PC-9 (cell line): ENCODE measurements around the gene HINFP. TPM values are rescaled to one million over a fixed set of nuclear protein-coding genes. Genes with fewer than 3 reads are reported as not detected.

Experiments
- BruUV-seq: library from RNA; stranded (reverse); fragments of 400-500 nt; replicated peaks from 2 replicates; lab custom pipeline; 2021; lab: Mats Ljungman, UMichigan
- CTCF ChIA-PET: fragments of 300-600 bp; sonication (Branson Sonifier 250); formaldehyde crosslinking; loops from one replicate; lab custom pipeline; 2022; ENCODE audit warnings: antibody characterized with exemption; lab: Charles Lee
- POLR2A ChIA-PET: fragments of 300-600 bp; sonication (Branson Sonifier 250); formaldehyde crosslinking; loops from one replicate; lab custom pipeline; 2022; ENCODE audit warnings: antibody characterized with exemption; ENCODE audit not compliant: unreplicated experiment; lab: Charles Lee
- DNase-seq, 2 experiments: peaks; one replicate each; pipeline versions ENCODE4 v3.0.0 to v3.0.0-alpha.2; 2015 to 2022; ENCODE audit warnings: mixed read lengths in 1 of 2
- H2AFZ ChIP-seq: fragments of 200-600 bp; sonication (generic); 2 replicates; pipeline ENCODE4 v1.8.1; 2017; ENCODE audit warnings: antibody characterized with exemption
- H3F3A ChIP-seq: fragments of 200-600 bp; sonication (generic); 2 replicates; pipeline ENCODE4 v1.8.1; 2017; ENCODE audit warnings: antibody characterized with exemption, mild to moderate bottlenecking, low read depth; ENCODE audit not compliant: insufficient read depth
- H3K27ac ChIP-seq: fragments of 200-600 bp; sonication (generic); 2 replicates; pipeline ENCODE4 v1.6.1; 2016; ENCODE audit warnings: mixed run types
- H3K27me3 ChIP-seq: fragments of 200-600 bp; sonication (generic); 2 replicates; pipeline ENCODE4 v1.6.1; 2016; ENCODE audit warnings: low read depth, mixed run types; ENCODE audit not compliant: insufficient read depth
- H3K36me3 ChIP-seq: fragments of 200-600 bp; sonication (generic); 2 replicates; pipeline ENCODE4 v1.6.1; 2016; ENCODE audit warnings: low read depth, mixed run types
- H3K4me1 ChIP-seq: fragments of 200-600 bp; sonication (generic); replicated peaks from 2 replicates; pipeline ENCODE4 v1.6.1; 2016; ENCODE audit warnings: mixed run types; ENCODE audit not compliant: insufficient read depth
- H3K4me2 ChIP-seq: fragments of 200-600 bp; sonication (generic); 2 replicates; pipeline ENCODE4 v1.6.1; 2017; ENCODE audit warnings: mixed run types
- H3K4me3 ChIP-seq: fragments of 200-600 bp; sonication (generic); 2 replicates; pipeline ENCODE4 v1.6.1; 2016; ENCODE audit warnings: mixed run types
- H3K79me2 ChIP-seq: fragments of 200-600 bp; sonication (generic); 2 replicates; pipeline ENCODE4 v1.6.1; 2017; ENCODE audit warnings: low read depth, mixed run types
- H3K9me2 ChIP-seq: fragments of 200-600 bp; sonication (generic); 2 replicates; pipeline ENCODE4 v1.8.1; 2017; ENCODE audit warnings: mild to moderate bottlenecking; ENCODE audit not compliant: insufficient read depth
- H3K9me3 ChIP-seq: fragments of 200-600 bp; sonication (generic); 2 replicates; pipeline ENCODE4 v1.8.1; 2016; ENCODE audit warnings: low read depth; ENCODE audit not compliant: insufficient read depth
- H4K20me1 ChIP-seq: fragments of 200-600 bp; sonication (generic); 2 replicates; pipeline ENCODE4 v1.8.1; 2017; ENCODE audit not compliant: insufficient read depth
- EZH2 ChIP-seq: fragments of 200-600 bp; sonication (generic); IDR thresholded peaks from 2 replicates; pipeline ENCODE4 v1.8.0; 2017; ENCODE audit warnings: antibody characterized with exemption, low read depth
- intact Hi-C: fragments of 100-400 bp; cut with micrococcal nuclease; formaldehyde crosslinking; loops from one replicate; pipeline ENCODE4 v1.10.0; 2022; ENCODE audit not compliant: unreplicated experiment
- total RNA-seq: library from RNA; stranded (reverse); gene quantifications from 2 replicates; pipeline ENCODE4 v1.2.3, GENCODE V29; 2021
- TF ChIP-seq, protein P1 (sequence below): fragments of 200-600 bp; sonication (generic); conservative IDR thresholded peaks from 2 replicates; pipeline ENCODE4 v1.6.1; 2017; ENCODE audit warnings: mixed run types, antibody characterized with exemption, mild to moderate bottlenecking, moderate library complexity

The HINFP gene
- total RNA-seq, 1 experiment from 2014 or later, result 35.5 TPM

DNA sequence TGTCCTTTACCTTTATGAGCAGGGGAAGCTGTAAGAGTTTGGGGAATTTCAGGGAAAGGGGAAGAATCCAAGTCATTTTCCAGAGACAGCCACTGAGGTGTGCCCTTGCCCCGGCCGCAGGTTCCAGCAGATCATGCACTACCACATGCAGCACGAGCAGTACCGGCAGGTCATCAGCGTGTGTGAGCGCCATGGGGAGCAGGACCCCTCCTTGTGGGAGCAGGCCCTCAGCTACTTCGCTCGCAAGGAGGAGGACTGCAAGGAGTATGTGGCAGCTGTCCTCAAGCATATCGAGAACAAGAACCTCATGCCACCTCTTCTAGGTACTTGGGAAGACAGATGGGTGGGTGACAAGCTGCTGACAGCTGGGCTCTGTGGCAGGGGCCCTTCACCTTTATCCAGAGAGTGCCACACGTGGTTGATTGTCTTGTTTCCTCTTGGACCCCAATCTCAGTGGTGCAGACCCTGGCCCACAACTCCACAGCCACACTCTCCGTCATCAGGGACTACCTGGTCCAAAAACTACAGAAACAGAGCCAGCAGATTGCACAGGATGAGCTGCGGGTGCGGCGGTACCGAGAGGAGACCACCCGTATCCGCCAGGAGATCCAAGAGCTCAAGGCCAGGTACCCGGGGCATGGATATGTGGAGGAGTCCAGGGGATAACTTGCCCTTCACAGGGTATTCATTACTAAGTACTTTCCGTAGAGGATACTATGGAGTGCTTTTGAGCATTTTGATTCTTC, 42.5 kb upstream of the HINFP start:
- no TSS peak for BruUV-seq
- intact Hi-C loops, result no loop called here
- no peaks in the 10 kb centered on the region for H3K4me1 ChIP-seq

DNA sequence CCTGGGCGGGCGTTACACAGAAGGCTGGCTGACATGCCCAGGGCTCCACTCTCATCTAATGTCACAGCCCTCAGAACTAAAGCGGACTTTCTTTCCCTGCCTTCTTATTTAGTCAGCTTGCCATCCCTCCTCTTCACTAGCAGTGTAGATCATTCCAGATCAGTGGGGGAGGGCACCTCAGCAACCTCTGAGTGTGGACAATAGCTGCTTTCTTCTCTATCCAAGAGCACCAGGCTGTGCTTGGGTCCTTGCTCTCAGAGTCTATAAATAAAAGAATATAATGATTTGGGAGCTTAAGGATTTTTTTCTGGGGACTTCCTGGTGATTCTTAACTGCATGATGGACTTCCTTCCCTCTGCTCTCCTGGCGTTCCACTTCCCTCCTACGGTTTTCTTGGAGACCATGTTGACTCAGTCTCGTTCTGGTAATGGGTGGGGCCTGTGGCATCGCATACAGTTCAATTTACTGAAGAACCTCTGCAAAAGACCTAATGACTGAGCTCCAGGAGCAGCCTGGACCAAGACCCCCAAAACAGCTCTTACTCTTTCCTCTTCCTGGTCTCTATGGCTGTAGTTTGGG, 39.6 kb upstream of the HINFP start:
- no TSS peak for BruUV-seq
- Histone ChIP-seq H3K36me3 (peaks cover 26% of the 10 kb centered on the region), H3K4me1 (peaks cover 13% of the 10 kb centered on the region), H3K79me2 (peaks cover 15% of the 10 kb centered on the region), H3K27me3 (no peaks in the 10 kb centered on the region), H4K20me1 (peaks cover 3% of the 10 kb centered on the region; the same call in 1 of the 2 replicates), H3K27ac (no peak overlapping the region), H3K9me2 (no peaks in the 10 kb centered on the region), H3F3A (peaks cover 44% of the 10 kb centered on the region), H3K4me2 (no peak overlapping the region), H3K9me3 (no peaks in the 10 kb centered on the region), H2AFZ (no peak overlapping the region), H3K4me3 (no peak overlapping the region)
- ChIA-PET POLR2A (no interaction called here), CTCF (interaction anchor here (0.5 kb wide), 1 partner anchor 258 kb away, joined by 3 read pairs; no protein-coding TSS in a partner anchor)
- peak in 1 of 2 experiments; percentile 8 for DNase-seq
- TF ChIP-seq, protein P1, sequence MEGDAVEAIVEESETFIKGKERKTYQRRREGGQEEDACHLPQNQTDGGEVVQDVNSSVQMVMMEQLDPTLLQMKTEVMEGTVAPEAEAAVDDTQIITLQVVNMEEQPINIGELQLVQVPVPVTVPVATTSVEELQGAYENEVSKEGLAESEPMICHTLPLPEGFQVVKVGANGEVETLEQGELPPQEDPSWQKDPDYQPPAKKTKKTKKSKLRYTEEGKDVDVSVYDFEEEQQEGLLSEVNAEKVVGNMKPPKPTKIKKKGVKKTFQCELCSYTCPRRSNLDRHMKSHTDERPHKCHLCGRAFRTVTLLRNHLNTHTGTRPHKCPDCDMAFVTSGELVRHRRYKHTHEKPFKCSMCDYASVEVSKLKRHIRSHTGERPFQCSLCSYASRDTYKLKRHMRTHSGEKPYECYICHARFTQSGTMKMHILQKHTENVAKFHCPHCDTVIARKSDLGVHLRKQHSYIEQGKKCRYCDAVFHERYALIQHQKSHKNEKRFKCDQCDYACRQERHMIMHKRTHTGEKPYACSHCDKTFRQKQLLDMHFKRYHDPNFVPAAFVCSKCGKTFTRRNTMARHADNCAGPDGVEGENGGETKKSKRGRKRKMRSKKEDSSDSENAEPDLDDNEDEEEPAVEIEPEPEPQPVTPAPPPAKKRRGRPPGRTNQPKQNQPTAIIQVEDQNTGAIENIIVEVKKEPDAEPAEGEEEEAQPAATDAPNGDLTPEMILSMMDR, result no peak
- TF ChIP-seq EZH2, result no peak
- intact Hi-C loops, result no loop called here

More for the DNA sequence above, 42.5 kb upstream of the HINFP start:
- H2AFZ ChIP-seq, result no peak overlapping the region
- peaks cover 38% of the 10 kb centered on the region for H3F3A ChIP-seq
- H3K27ac ChIP-seq, result no peak overlapping the region
- ChIA-PET POLR2A (no interaction called here), CTCF (no interaction called here)
- DNase-seq, result peak in 1 of 2 experiments; percentile 33
- TF ChIP-seq, protein P1, result no peak
- TF ChIP-seq EZH2, result no peak
- H3K9me2 ChIP-seq, result no peaks in the 10 kb centered on the region
- no peaks in the 10 kb centered on the region for H4K20me1 ChIP-seq
- no peak overlapping the region for H3K4me3 ChIP-seq
- H3K27me3 ChIP-seq, result no peaks in the 10 kb centered on the region
- H3K36me3 ChIP-seq, result peaks cover 35% of the 10 kb centered on the region
- H3K9me3 ChIP-seq, result no peaks in the 10 kb centered on the region
- H3K4me2 ChIP-seq, result no peak overlapping the region
- no peaks in the 10 kb centered on the region for H3K79me2 ChIP-seq

GRCh38 chr11:119084663-119085436, 36.5 kb upstream of the HINFP start, which contains the start of gene HMBS:
HMBS (plus strand) TSS chr11:119084881; CDS start chr11:119085034, 153 bp downstream.
- H3K27me3 ChIP-seq, result no peaks in the 10 kb centered on the region
- peak within 1 kb of the TSS; percentile 86 for H3K4me3 ChIP-seq
- H3F3A ChIP-seq, result peaks cover 43% of the 10 kb centered on the region
- H3K79me2 ChIP-seq, result peaks cover 23% of the 10 kb centered on the region
- TF ChIP-seq, protein P1, result no peak
- no peak for TF ChIP-seq EZH2
- H3K9me3 ChIP-seq, result no peaks in the 10 kb centered on the region
- peaks cover 3% of the 10 kb centered on the region; the same call in 1 of the 2 replicates for H4K20me1 ChIP-seq
- intact Hi-C loops, result no loop called here
- H3K9me2 ChIP-seq, result no peaks in the 10 kb centered on the region
- CTCF ChIA-PET, result interaction anchor here (0.6 to 1.8 kb wide), 5 partner anchors 10 to 84 kb away, joined by 3 to 16 read pairs (median 5); partner anchors contain the start of genes C2CD2L, DPAGT1 and VPS11
- peak; percentile 92 to 94 for DNase-seq
- TSS peak; percentile 60 for BruUV-seq
- peaks cover 10% of the 10 kb centered on the region; the same call in 1 of the 2 replicates for H3K36me3 ChIP-seq
- POLR2A ChIA-PET, result interaction anchor here (0.5 to 1.2 kb wide), 14 partner anchors 14 to 799 kb away, joined by 3 to 29 read pairs (median 6); partner anchors contain the start of genes DPAGT1, HINFP and VPS11
- H3K27ac ChIP-seq, result peak within 1 kb of the TSS; percentile 53
- peak within 1 kb of the TSS; percentile 95 for H2AFZ ChIP-seq
- H3K4me2 ChIP-seq, result peak within 1 kb of the TSS; percentile 98
- peaks cover 24% of the 10 kb centered on the region for H3K4me1 ChIP-seq
